HEK293 (cell line): ENCODE results near the gene ALOXE3.

Experiments used
- CTCF ChIP-seq: fragments of 450-650 bp; formaldehyde crosslinking; IDR thresholded peaks from 2 replicates; pipeline ENCODE4 v1.5.1; 2016; ENCODE audit warnings: missing biosample characterization, missing genetic modification characterization
- KLF9 ChIP-seq: fragments of 450-650 bp; formaldehyde crosslinking; IDR thresholded peaks from 2 replicates; pipeline ENCODE4 v1.5.1; 2016; ENCODE audit warnings: missing biosample characterization, missing genetic modification characterization, low read depth
- PATZ1 ChIP-seq: fragments of 450-650 bp; formaldehyde crosslinking; IDR thresholded peaks from 2 replicates; pipeline ENCODE4 v1.5.1; 2016; ENCODE audit warnings: missing biosample characterization, missing genetic modification characterization
- SP7 ChIP-seq: fragments of 450-650 bp; formaldehyde crosslinking; IDR thresholded peaks from 2 replicates; pipeline ENCODE4 v1.5.1; 2016; ENCODE audit warnings: missing biosample characterization, missing genetic modification characterization
- TSHZ1 ChIP-seq: fragments of 450-650 bp; formaldehyde crosslinking; IDR thresholded peaks from 2 replicates; pipeline ENCODE4 v1.5.1; 2016; ENCODE audit warnings: missing biosample characterization, missing genetic modification characterization, borderline replicate concordance
- ZBTB17 ChIP-seq: fragments of 450-650 bp; formaldehyde crosslinking; IDR thresholded peaks from 2 replicates; pipeline ENCODE4 v1.5.1; 2016; ENCODE audit warnings: missing biosample characterization, missing genetic modification characterization
- ZBTB8A ChIP-seq: fragments of 450-650 bp; formaldehyde crosslinking; IDR thresholded peaks from 2 replicates; pipeline ENCODE4 v1.5.1; 2016; ENCODE audit warnings: missing biosample characterization, missing genetic modification characterization
- ZNF10 ChIP-seq: fragments of 450-650 bp; formaldehyde crosslinking; IDR thresholded peaks from 2 replicates; pipeline ENCODE4 v1.5.1; 2017; ENCODE audit warnings: missing biosample characterization, missing genetic modification characterization
- ZNF473 ChIP-seq: fragments of 450-650 bp; formaldehyde crosslinking; IDR thresholded peaks from 2 replicates; pipeline ENCODE4 v1.5.1; 2017; ENCODE audit warnings: missing biosample characterization, missing genetic modification characterization
- ZNF513 ChIP-seq: fragments of 450-650 bp; IDR thresholded peaks from 2 replicates; pipeline ENCODE4 v1.5.1; 2018; ENCODE audit warnings: missing biosample characterization, missing genetic modification characterization

- TF ChIP-seq ZBTB17 (tag by site-specific recombination) (no peak), ZNF10 (tag by site-specific recombination) (no peak), ZNF473 (no peak), ZNF513 (tag by site-specific recombination) (no peak), CTCF (tag by site-specific recombination) (no peak), KLF9 (no peak), ZBTB8A (tag by site-specific recombination) (no peak), PATZ1 (no peak), TSHZ1 (tag by site-specific recombination) (no peak), SP7 (tag by site-specific recombination) (no peak)
These were observed 53.7 kb downstream of the ALOXE3 start for GRCh38 chr17:8064561-8065019.
